Stimulated activated CD8-positive, alpha-beta memory T cell treated with anti-CD3 and anti-CD28 coated beads, Interleukin-7, amount 100 ng/mL, for 48 hours (primary cell): Measurements from ENCODE around the gene SUN1.
"Not testable (repeated sequence)": the region's sequence is repeated elsewhere in the genome, so short reads cannot be mapped to it uniquely, and the experiment has no call there.

Experiments used
- DNase-seq, 2 donors: peaks; one replicate each; pipeline ENCODE4 v3.0.0-alpha.2; 2020; ENCODE audit warnings: low read depth in 1 of 2; ENCODE audit errors: extremely low read depth in 1 of 2

Gene SUN1

DNA sequence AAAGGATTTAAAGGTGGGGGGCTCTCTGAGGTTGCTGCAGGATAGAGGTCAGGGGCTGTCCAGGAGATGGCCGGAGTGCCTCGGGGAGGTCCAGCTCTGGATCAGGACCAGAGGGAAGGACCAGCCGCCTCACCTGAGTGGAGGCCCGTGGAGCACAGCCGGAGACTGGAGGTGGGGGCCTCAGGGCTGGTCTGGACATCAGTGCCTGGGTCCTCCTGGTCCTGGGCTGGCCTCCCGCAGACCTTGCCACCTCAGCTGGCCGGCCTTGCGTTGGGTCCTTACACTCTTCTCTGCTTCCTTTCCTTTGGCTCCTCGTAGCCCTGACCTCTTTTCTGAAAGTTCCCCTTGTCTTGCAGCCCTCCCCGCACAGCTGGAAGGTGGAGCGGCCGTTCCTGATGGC, 2.0 kb downstream of the SUN1 start:
- DNase-seq, result no peak

DNA sequence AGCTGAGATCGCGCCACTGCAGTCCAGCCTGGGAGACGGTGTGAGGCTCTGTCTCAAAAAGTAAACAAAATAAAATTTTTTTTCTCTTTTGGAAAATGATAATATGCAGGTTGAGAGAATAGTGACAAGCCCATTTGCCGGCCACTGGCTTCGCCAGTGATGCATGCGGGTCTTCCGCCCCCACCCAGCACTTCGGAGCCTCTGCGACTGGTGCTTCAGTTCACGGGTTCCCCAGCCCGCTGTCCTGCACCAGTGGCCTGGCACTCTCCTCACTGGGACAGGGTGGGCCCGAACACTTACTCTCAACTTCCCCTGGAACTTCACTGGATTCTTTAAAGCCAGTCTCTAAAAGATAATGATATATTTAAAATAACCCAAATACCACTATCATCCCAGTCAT, 2.7 kb downstream of the SUN1 start:
- no peak for DNase-seq

DNA sequence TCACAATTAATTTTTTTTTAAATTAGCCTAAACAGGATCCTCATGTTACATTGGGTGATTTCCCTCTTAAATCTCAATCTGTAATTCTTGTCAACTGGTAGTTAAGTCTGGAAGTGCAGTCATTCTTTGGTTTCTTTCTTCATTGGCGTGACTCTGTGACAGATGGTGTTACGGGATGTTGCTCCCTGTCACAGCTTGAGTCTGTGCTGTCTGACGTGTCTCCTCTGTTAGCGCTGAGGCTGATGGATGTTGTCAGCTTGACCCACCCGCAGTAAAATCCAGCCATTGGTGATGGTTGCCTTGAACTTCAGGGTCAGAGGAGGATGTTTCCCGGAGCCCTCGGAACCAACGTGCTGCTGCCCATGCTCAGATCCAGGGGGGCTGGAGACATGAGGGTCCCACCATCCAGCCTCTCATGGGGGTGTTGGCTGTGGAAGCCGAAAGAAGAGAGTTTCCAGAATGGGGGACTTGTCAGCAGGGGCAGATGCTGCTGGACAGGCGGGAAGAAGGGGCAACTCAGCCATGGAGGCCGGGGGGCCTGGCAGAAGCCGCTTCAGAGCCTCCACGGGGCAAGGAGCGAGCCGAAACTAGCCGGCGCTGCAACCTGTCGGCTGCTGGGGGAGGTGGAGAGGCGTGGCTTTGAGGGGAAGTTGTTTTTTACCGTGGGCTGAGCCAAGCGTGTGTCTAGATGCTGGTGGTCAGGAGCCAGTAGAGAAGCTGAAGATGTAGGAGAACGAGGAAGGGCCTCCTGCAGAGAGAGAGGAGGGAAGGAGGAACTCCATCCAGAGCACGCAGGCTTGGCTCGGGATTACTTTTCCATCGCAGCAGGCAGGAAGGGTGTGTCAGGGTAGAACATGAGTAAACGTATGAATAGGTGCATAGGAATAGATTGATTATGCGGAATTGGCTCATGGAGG, 3.5 kb downstream of the SUN1 start:
- DNase-seq, result no peak

DNA sequence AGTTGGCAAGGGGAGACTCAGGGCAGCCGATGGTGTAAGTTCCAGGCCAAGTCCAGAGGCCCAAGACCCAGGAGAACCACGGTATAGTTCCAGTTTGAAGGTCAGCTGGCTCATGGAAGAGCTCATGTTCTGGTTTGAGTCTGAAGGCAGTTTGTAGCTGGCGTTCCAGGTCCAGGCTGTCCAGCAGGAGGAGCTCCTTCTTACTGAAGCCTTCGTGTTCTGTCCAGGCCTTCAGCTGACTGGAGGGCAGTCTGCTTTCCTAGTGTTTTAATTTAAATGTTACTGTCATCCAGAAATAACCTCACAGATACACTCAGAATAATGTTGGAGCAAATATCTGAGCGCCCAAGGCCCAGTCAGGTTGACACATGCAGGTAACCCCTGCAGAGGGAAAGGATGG, 4.2 kb downstream of the SUN1 start:
- DNase-seq, result no peak

DNA sequence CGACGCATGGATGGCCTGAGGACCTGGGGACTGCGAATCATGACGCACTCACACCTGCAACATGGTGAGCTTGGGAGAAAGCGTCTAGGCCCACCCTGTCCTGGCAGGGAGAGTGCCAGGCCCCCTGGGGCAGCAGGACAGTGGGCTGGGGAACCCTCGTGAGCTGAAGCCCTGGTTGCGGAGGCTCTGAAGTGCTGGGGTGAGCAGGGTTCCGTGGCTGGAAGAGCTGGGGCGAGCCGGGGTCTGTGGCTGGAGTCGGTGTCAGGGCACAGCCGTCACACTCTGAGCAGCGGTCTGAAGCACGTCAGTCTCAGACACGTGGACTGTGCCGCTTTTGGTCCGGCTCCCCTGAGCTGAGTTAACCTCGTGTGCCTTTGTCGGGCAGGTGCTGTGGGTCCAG, 4.7 kb downstream of the SUN1 start:
- no peak for DNase-seq

DNA sequence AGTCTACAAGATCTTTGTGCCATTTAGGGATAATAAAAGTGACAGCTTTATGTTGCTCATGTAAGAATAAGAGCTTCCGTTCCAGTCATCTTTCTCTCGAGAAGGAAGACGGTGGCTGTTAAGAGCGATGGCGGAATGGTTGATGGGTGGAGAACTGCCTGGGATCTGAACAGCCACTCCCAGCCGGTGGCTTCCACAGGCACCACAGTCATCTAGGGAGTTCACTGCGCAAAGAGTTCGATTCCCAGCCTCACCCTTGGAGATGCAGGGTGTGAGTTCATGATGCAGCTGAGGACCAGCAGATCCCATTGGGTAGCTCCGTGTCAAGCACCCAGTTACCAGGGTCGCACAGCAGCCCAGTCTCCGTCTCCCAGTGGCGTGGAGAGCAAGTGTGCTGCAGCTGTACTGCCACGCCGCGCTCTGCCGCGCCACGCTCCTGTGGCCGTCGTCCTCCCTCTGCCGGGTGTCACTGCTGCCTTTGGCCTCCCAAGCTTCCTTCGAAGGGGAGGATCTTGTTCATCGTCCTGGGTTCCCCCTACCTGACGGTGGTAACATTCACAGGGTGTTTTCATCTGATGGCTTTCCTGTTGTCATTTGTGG, 7.8 kb downstream of the SUN1 start:
- DNase-seq, result no peak

DNA sequence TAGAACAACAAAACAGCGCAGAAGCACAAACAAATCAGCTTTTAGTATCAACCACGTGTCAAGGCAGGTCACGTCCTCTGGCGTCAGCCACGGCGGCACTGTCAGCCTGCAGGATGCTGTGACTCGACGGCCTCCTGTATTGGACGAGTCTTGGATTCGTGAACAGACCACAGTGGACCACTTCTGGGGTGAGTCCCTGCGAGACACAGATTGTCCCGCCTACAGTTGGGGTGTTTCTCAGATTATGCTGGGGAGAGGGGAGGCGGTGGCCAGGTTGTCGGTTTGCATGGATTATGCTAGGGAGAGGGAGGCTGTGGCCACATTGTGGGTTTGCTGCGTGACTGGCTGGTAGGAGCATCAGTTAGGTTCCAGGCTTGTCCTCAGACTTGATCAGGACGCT, 9.7 kb downstream of the SUN1 start:
- no peak for DNase-seq

DNA sequence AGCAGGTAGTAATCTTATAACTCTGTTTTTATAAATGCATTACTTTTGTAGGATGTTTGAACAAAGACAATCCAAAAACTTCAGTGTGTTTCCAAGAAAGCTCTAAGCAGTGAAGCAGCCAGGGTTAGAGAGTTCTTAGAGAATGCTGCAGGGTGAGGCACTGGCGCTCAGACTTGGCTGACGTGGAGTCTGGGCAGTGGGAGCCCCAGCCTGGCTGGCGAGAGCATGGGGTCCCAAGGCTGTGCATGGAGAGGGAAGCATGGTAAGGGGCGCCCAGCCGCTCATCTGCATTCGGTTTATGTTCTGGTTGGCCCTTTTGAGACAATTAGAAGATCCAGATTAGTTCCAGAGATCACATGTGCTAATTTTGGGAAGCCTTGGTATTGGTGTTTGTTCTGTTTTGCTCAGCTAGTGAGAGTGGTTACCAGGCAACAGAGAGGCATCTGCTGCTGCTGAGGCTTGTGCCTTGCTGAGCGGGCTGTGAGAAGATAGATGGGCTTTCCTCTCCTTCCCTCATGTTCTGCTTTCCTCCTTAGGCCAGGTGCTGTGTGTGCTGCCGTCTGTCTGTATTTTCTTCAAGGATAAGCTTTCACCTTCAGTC, 10.3 kb downstream of the SUN1 start:
- DNase-seq, result no peak

DNA sequence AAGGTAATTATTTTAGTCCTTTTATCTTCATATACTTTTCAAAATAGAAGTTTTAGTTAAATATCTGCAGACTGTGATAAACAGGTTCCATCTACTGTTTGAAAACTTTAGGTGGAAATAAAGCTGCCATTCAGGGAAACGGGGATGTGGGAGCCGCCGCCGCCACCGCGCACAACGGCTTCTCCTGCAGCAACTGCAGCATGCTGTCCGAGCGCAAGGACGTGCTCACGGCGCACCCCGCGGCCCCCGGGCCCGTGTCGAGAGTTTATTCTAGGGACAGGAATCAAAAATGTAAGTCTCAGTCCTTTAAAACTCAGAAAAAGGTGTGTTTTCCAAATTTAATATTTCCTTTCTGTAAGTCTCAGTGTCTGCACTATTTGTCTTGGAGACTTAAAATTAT, 11.0 kb downstream of the SUN1 start:
- DNase-seq, result no peak

DNA sequence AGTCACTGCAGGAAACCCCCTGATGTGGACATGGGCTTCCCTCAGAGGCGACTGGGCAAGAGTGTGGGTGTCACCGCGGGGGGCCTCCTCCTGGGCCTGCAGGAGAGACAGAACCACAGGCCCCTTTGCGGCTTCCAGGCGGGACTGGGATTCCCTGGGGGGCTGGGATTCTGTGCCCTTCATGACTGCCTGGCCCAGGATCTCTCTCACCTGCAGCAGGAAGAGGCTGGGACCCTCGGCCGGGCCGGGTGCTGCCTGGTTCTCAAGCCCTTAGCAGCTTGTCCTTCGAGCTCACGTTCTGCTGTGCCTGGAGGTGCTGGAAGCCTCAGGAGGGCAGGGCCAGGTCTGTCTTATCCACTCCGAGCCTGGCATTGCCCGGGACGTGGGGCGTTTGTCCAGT, 11.8 kb downstream of the SUN1 start:
- no peak for DNase-seq

DNA sequence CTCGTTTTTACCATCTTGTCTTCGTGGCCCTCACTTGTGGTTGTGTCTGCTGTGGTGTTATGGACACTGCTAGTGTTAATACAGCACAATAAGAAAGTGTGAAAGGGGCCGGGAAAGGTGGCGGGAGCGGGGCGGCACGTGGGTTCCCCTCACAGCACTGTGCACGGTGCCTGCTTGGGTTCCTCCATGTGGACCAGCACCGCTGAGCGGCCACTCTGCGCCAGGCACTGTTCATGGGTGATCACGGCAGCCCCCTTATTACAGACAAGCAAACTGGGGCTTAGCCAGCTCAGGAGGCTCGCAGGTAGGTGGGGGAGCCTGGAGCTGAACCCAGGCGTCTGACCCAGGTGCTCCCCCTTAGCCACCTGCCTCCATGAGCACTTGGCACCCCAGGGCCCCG, 12.2 kb downstream of the SUN1 start:
- no peak for DNase-seq

DNA sequence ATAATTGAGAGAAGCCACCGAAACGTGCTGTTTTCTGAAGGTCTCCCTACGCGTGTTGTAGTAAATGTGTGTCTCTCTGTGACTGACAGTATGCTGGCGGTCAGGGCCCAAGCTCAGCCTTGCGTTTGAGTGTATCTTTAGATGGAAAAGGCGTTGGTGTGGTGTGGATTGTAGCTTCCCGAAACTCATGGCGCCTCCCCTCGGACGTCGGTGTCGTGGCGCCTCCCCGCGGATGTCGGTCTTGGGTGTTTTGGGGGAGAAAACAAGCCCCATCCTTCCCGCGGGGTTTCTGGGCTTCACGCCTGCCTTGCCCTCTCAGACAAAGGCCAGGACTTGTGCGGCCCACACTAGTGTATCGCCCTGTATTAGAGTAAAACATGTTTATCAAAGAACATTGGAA, 12.8 kb downstream of the SUN1 start:
- DNase-seq, result no peak

DNA sequence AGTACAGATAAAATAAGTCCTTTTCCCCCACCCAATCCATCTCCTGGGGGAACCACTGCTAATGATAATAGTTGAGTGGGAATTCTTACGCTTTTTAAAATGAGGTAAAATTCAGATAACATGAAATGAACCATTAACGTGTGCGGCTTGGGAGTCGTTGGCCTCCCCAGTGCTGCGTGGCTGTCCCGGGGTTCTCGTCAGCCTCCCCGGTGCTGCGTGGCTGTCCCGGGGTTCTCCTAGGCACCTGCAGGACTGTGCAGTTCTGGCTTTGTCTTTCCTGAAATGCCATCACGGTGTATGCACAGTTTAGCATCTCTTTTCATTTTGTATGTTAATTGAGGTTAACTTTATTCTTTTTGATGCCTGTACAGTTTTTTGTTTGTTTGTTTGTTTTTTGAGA, 13.5 kb downstream of the SUN1 start:
- no peak for DNase-seq

DNA sequence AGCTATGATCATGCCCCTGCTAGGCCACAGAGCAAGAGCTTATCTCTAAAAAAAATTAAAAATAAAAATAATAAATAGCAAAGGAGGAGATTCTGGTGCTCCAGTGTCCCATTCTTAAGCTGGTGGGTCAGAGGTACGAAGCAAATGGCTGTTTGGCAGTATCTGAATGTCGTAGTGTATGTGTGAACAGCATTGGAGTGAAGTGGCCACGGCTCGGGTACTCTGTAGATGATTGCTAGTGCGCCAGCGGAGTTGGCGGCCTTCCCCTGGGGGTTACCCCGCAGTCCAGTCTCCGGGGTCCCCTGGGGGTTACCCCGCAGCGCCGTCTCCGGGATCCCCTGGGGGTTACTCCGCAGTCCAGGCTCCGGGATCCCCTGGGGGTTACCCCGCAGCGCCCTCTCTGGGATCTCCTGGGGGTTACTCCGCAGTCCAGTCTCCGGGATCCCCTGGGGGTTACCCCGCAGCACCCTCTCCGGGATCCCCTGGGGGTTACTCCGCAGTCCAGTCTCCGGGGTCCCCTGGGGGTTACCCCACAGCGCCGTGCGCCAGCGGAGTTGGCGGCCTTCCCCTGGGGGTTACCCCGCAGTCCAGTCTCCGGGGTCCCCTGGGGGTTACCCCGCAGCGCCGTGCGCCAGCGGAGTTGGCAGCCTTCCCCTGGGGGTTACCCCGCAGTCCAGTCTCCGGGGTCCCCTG, 14.8 kb downstream of the SUN1 start:
- not testable (repeated sequence) for DNase-seq

DNA sequence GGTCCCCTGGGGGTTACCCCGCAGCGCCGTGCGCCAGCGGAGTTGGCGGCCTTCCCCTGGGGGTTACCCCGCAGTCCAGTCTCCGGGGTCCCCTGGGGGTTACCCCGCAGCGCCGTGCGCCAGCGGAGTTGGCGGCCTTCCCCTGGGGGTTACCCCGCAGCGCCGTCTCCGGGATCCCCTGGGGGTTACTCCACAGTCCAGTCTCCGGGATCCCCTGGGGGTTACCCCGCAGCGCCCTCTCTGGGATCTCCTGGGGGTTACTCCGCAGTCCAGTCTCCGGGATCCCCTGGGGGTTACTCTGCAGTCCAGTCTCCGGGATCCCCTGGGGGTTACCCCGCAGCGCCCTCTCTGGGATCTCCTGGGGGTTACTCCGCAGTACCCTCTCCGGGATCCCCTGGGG, 15.5 kb downstream of the SUN1 start:
- DNase-seq, result not testable (repeated sequence)

DNA sequence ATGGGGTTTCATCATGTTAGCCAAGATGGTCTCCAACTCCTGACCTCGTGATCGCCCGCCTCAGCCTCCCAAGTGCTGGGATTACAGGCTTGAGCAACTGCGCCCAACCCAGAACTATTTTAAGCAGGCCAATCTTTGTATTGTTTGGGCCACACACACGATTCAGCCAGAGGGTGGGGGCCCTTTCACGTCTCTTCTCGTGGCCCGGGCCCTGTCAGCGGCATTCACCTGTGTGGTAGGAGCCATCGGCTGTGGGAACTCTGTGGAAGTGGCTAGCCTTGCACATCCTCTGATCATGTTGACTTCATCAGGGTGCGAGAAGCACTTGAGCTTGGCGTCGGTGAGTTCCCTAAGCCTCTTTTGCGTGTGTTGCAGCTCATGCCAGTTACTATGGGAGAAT, 16.9 kb downstream of the SUN1 start:
- DNase-seq, result no peak

DNA sequence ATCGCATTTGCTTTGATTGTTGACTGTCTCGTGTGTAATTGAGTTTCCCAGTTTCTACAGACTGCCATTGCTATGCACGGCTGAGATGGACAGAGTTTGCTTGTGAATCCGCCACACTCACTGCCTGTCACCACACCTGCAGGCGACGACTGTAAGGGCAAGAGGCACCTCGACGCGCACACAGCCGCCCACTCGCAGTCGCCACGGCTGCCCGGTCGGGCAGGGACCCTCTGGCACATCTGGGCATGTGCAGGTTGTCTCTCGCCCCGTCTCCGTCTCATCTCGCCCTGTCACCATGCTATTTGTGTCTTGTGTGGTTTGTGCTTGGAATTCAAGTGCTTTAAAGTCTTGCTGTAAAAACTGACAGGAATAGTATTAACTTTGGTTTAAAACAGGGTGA, 17.5 kb downstream of the SUN1 start:
- DNase-seq, result no peak

DNA sequence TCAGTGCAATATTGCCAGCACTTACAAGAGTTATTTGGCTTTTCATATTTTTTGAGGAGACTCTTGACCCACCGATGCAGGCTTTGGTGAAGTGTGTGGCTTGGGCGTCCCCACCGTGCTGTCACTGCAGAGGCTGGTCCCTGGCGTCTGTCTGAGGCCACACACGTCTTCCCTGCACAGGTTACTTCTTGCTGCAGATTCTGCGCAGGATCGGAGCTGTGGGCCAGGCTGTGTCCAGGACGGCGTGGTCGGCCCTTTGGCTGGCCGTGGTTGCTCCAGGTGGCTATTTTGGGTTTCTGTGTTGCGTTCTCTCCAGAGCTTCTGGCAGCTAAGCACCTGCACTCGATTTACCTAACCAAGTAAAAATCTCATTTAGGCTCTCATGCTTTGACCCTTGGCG, 18.9 kb downstream of the SUN1 start:
- no peak for DNase-seq

DNA sequence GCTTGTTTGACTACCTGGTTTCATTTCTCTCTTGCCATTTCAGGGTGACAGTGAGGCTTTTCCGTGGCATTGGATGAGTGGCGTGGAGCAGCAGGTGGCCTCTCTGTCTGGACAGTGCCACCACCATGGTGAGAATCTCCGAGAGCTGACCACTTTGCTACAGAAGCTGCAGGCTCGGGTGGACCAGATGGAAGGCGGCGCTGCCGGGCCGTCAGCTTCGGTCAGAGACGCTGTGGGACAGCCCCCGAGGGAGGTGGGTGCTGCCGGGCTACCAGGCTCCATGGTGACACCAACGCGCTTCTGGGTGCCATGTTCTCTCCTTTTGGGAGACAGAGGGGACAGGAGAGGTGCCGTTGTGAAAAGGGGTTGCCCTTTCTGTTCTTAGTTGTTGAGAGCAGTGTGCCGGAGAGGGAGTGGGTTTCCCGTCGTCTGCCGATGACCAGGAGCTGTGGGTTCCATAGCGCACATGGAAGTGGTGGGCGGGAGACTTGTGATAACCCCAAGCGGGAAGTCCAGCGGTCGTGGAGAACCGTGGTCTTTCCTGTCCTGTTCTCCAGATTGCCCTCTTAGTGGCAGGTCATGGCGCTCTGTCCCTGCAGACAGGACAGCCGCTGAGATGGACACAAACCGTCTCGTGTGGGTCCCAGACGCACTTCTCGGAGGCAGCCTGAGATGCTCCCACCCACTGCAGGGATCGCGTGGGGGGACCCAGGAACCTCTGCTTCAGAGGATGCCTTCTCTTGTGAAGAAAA, 21.3 kb downstream of the SUN1 start:
- no peak for DNase-seq

DNA sequence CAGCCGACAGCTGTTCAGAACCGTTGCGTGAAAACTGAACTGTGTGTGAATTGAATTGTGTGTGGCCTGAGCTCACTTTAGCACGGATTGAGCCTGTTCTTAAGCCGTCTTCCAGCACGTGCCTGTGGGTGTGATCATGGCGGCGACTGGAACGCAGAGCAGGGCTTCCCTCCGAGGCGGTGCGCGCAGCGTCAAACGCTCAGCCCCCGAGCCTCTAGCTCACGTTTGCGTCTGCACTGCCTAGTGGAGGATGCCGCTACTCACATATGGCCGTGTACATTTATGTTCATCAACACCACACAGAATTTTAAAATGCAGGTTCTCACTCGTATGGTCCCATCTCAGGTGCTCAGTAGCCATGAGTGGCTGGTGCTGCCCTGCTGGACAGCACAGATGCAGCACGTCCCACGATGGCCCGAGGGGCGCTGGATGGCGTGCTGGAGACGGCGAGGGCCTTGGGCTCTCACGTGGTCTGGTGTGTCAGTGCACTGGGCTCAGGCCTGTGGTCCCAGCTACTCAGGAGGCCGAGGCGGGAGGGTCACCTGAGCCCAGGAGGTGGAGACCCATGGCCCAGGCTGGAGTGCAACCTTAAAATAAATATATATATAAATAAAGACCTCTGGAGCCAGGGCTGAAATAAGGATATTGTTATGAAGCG, 22.0 kb downstream of the SUN1 start:
- DNase-seq, result no peak
